ENCODE measurements around the gene TCP11L2. TPM values are rescaled to one million over a fixed set of nuclear protein-coding genes. Genes with fewer than 3 reads are reported as not detected.

Gene TCP11L2
- total and polyA plus RNA-seq, 4 donors, result 2.5 to 98.1 (median 5.9) TPM

- Histone ChIP-seq H3K36me3 (ENCODE audit: control insufficient read depth in 4 of 4, insufficient read depth in 3 of 4, low read depth in 1 of 4, low read length in 3 of 4) (peaks cover 0 to 1% (median 0%) of the 10 kb centered on the region in 4 donors), H3K4me3 (ENCODE audit: low read depth in 1 of 3, low read length in 3 of 3) (no peak overlapping the region), H3K9ac (ENCODE audit: low read depth in 1 of 2, low read length in 2 of 2) (no peak overlapping the region), H3K4me1 (ENCODE audit: control insufficient read depth in 4 of 4, insufficient read depth in 4 of 4, low read length in 3 of 4) (peaks cover 0 to 4% (median 3%) of the 10 kb centered on the region in 4 donors), H3K9me3 (ENCODE audit: control insufficient read depth in 4 of 4, low read length in 3 of 4) (no peaks in the 10 kb centered on the region), H3K27me3 (ENCODE audit: control insufficient read depth in 4 of 4, insufficient read depth in 4 of 4, low read length in 3 of 4) (no peaks in the 10 kb centered on the region), H3K27ac (ENCODE audit: low read depth in 1 of 2, low read length in 2 of 2) (no peak overlapping the region)
- no peak for DNase-seq (ENCODE audit: low spot score)
- TF ChIP-seq CTCF (IDR thresholded peaks at IDR 0.05; ENCODE audit: low read depth, low read length, missing input control) (no peak), SP1 (IDR thresholded peaks at IDR 0.05) (no peak), MAX (IDR thresholded peaks at IDR 0.05) (no peak), FOXA1 (IDR thresholded peaks at IDR 0.05) (no peak), FOXA2 (IDR thresholded peaks at IDR 0.05) (no peak), EGR1 (IDR thresholded peaks at IDR 0.05; ENCODE audit: low read depth in 2 of 2) (no peak), RAD21 (IDR thresholded peaks at IDR 0.05) (no peak), JUND (IDR thresholded peaks at IDR 0.05) (no peak), YY1 (IDR thresholded peaks at IDR 0.05) (no peak), HNF4G (IDR thresholded peaks at IDR 0.05) (no peak), TAF1 (conservative IDR thresholded peaks at IDR 0.05) (no peak), NR2F2 (IDR thresholded peaks at IDR 0.05) (no peak), RXRA (IDR thresholded peaks at IDR 0.05) (no peak), HNF4A (conservative IDR thresholded peaks at IDR 0.05) (no peak), GABPA (IDR thresholded peaks at IDR 0.05 in 1 of 2, conservative IDR thresholded peaks at IDR 0.05 in 1 of 2) (no peak), ZBTB33 (IDR thresholded peaks at IDR 0.05) (no peak)
- TF ChIP-seq, protein P1, sequence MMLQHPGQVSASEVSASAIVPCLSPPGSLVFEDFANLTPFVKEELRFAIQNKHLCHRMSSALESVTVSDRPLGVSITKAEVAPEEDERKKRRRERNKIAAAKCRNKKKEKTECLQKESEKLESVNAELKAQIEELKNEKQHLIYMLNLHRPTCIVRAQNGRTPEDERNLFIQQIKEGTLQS (IDR thresholded peaks at IDR 0.05), result no peak
- TF ChIP-seq, protein P2, sequence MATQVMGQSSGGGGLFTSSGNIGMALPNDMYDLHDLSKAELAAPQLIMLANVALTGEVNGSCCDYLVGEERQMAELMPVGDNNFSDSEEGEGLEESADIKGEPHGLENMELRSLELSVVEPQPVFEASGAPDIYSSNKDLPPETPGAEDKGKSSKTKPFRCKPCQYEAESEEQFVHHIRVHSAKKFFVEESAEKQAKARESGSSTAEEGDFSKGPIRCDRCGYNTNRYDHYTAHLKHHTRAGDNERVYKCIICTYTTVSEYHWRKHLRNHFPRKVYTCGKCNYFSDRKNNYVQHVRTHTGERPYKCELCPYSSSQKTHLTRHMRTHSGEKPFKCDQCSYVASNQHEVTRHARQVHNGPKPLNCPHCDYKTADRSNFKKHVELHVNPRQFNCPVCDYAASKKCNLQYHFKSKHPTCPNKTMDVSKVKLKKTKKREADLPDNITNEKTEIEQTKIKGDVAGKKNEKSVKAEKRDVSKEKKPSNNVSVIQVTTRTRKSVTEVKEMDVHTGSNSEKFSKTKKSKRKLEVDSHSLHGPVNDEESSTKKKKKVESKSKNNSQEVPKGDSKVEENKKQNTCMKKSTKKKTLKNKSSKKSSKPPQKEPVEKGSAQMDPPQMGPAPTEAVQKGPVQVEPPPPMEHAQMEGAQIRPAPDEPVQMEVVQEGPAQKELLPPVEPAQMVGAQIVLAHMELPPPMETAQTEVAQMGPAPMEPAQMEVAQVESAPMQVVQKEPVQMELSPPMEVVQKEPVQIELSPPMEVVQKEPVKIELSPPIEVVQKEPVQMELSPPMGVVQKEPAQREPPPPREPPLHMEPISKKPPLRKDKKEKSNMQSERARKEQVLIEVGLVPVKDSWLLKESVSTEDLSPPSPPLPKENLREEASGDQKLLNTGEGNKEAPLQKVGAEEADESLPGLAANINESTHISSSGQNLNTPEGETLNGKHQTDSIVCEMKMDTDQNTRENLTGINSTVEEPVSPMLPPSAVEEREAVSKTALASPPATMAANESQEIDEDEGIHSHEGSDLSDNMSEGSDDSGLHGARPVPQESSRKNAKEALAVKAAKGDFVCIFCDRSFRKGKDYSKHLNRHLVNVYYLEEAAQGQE (IDR thresholded peaks at IDR 0.05), result no peak
- WGBS, result 85% methylated on average over 2 of the region's 2 CpGs
These were observed 31.2 kb downstream of the TCP11L2 start for GRCh38 chr12:106333756-106334155.

All from liver (tissue), 9 donors.